HCEC 1CT (cell line): ENCODE results near the gene ATXN1.
A peak's percentile ranks its signal among the peaks of the same experiment; 100 is the strongest.
"Not testable (repeated sequence)": the region's sequence is repeated elsewhere in the genome, so short reads cannot be mapped to it uniquely, and the experiment has no call there.

Experiments used
- DNase-seq: peaks from one replicate; pipeline ENCODE4 v3.0.0-alpha.2; 2017

Gene ATXN1

GRCh38 chr6:16430391-16431089 lies 330.7 kb downstream of the ATXN1 start:
- no peak for DNase-seq

DNA sequence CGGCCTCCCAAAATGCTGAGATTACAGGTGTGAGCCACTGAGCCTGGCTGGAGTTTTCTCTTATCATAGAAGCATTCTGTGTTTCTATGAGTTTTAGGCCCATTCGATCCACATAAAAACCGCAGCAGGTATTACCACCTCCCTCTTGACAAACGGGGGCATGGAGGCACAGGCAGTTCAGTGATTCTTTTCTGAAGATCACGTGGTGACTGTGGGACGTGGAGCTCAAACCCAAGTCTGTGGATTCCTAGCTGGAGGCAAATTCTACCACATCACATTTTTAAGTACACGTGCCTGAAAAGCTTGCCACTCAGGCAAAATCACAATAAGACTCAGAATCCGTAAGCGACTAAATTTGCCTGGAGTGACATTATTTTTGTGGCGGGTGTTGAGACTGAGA lies 331.6 kb downstream of the ATXN1 start:
- no peak for DNase-seq

GRCh38 chr6:16427124-16427523 lies 334.1 kb downstream of the ATXN1 start:
- no peak for DNase-seq

- DNase-seq, result no peak
These were observed 335.2 kb downstream of the ATXN1 start for GRCh38 chr6:16425881-16426615.

GRCh38 chr6:16421462-16421960 lies 339.7 kb downstream of the ATXN1 start:
- DNase-seq, result no peak

- DNase-seq, result peak; percentile 67
These were observed 340.4 kb downstream of the ATXN1 start for GRCh38 chr6:16420715-16421461.

DNA sequence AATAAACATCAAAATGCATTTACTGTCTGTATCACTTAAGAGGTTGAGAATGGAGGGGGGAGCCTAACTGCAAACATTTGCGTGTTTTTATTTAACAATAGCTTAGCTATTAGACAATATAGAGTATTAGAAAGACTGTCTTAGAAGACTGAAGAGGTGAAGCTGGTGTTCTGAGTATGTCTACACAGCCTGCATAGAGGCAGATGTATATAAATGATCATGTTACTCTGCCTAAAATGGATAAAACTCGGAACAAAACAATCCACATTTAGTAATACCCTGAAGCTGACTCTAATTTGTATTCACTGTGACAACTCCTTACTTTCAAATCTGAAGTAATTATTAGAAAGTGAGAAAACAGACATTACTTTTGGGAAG lies 340.9 kb downstream of the ATXN1 start:
- DNase-seq, result no peak

DNA sequence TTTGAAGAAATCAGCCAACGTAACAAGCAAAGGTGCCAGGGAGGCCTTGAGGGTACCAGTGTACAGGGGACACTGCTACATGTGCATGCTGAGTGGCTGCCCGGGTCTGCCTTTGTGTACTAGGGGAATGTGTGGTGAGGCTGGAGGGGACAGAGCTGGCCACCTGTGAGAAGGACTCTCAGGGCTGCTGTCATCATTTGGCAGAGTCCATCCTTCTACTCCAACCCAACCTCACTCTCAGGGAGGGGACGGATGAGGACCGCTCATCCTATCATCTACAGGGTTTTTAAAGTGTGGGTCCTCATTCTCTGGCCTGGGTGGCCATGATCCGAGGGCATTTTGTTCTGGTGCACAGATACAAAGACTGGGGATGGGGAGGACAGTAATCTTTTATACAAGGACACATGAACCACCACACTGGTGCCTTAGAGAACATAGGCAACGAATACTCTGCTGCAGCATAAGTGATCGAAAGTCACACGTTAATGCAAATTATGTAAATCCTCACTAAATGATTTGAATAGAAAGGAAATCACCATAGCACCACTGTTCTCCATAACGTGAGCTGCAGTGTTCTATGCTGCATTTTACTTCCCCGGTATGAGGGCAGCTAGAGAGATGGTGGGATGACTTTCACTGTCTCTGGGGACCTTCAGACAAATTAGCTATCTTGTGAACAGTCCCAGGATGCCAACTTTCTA lies 341.5 kb downstream of the ATXN1 start:
- DNase-seq, result no peak

- no peak for DNase-seq
These were observed 343.1 kb downstream of the ATXN1 start for GRCh38 chr6:16418151-16418550.

GRCh38 chr6:16415677-16416076 lies 345.6 kb downstream of the ATXN1 start:
- no peak for DNase-seq

DNA sequence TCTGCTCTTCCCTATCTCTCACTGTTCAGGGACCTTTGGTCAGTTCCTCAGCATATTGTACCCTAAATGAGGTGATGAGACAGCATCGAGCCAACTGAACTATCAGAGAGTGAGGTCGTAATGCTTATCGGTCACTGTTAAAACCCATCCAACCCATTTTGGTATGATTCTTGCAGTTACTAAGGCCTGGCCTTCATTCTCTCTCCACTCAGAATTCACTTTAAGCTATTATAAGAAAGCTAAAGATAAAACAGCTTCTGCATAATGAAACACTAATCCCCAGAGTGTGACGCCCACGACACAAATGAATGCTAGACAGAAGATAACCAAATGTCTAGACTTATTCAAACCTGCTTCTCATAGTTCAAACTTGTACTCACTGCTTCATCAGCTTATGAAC lies 347.1 kb downstream of the ATXN1 start:
- DNase-seq, result no peak

GRCh38 chr6:16413399-16413798 lies 347.9 kb downstream of the ATXN1 start:
- no peak for DNase-seq

DNA sequence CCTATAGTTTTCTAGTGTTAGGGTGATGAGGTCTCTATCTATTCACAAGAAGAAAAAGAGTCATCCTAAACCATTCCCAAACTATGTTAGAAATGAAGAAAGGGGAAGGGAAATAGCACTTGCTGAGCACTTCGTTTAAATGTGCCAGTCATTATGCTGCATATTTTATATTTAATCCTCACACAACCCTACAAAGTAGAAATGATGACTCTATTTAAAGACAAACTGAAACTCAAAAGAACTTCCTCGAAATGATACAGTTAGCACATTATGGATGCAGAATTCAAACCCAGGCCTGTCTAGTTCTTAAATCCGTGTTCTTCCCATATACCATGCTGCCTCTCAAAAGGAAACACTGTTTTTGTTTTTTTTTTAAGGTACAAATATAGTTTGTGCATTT lies 348.3 kb downstream of the ATXN1 start:
- no peak for DNase-seq

DNA sequence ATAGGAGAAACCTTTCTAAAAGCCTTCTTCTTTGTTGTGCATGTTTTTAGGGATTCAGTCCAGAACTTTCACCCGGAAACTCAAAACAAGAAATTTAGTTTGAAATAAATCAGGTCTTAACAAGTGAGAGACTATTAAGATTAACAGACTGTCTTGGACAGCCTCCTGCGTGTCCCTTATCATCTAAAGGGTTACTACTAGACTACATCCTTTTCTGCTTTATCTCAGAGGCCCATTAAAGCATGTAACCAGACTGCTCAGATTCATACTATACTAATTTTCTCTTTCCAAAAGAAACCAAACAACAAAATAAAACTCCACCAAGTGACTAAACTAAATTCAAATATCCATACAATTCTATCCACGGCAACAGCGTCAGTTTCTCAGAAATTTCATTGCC lies 349.1 kb downstream of the ATXN1 start:
- DNase-seq, result no peak

GRCh38 chr6:16409531-16410441 lies 351.5 kb downstream of the ATXN1 start:
- DNase-seq, result peak; percentile 70

GRCh38 chr6:16408766-16409165 lies 352.5 kb downstream of the ATXN1 start:
- no peak for DNase-seq

DNA sequence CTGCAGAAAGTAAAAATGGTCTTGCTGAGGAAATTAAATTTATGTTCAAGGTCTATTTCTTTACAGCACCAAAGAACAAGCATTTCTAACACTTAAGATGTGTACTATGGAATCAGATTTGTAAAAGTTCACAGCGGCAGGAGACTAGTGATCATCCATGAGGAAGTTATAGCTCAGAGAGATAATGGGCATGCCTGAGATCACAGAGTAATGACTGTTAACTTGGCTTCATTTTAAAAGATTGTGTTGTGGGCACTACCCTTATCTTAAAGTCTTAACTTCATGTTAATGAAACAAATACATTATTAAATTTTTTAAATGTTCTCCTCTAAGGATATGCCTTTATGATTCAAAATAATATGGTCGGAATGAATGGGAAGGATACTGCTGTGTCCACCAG lies 354.3 kb downstream of the ATXN1 start:
- no peak for DNase-seq

DNA sequence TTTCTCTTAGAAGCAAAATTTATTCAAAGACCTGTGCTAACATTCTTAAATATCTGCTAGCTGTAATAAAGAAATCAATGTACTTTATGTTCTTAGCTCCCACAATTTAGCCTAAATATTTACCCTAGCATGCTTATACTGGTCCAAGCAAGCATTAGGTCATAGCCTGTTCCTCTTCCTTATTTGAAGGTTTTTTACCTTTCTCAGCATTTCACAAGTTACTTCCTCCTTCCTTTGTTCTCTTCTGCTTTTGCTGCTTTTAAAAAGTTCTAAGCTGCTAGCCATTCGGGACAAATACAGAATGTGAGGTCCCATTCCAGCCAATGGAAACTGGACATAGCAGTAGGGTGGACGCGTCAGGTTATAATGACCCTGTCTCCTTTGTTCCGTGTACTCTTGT lies 354.7 kb downstream of the ATXN1 start:
- not testable (repeated sequence) for DNase-seq

DNA sequence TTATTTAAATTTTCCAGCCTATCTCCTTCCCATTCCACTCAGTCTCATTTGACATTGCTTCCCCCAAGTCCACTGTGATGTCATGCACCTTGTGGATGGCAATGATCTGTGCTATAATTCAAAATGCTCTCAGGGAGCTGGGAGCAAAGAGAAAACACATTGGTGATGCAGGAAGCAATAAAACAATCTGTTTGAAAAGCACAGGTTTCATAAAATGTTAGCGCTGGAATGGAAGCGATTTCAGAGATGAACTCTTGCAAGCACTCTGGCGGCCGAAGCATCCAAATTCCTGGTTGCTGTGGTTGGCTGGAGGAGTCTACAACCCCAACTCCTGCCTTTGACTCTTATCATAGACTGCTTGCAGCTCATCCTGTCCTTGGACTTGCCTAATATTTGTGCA lies 355.9 kb downstream of the ATXN1 start:
- no peak for DNase-seq

DNA sequence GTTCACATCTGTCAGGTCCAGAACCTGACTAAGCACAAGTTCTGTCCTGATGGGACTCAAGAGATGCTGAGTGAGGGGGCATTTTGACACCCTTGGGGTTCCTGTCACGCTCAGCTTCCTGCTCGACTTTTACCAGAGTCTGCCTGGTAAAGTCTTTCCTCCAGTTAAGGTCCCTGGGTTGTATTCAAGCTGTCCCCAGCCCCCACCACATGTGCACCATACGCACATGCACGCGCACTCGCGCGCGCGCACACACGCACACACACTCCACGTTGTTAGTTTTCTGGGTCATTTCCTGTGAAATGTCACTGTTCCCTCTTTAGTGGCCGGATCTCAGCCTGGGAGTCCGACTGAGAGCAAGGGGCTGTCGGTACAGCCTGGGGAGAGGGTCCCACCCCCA lies 356.8 kb downstream of the ATXN1 start:
- DNase-seq, result no peak

DNA sequence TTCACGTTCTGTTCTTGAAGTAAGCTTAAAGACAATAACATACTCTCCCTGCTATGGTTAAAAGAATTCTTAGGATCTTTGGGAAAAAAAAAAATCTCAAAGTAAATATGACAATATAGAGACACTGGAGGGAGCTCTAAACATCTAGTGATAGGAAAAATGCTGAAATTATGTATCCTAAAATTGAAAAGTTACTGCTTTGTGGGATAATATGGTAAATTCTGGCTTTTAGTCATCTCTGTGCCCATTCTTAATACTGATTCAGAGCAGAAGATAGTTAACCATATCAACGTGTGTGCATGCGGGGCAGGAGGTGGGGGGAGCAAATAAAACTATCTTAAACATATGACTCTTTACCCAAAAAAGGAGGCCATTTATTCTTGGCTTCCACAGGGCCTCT lies 357.4 kb downstream of the ATXN1 start:
- peak; percentile 41 for DNase-seq

- DNase-seq, result no peak
These were observed 358.7 kb downstream of the ATXN1 start for GRCh38 chr6:16402581-16402900.
